C4-2B (cell line): ENCODE measurements around the gene ASIC2.

Experiments used
- CTCF ChIP-seq: fragments of 450-650 bp; conservative IDR thresholded peaks from 2 replicates; pipeline ENCODE4 v1.5.1; 2017; ENCODE audit warnings: mild to moderate bottlenecking
- ZFX ChIP-seq: fragments of 450-650 bp; IDR thresholded peaks from 2 replicates; pipeline ENCODE4 v1.6.1; 2017

- TF ChIP-seq CTCF (no peak), ZFX (no peak)
Measured at GRCh38 chr17:33055746-33056145, 237.3 kb downstream of the ASIC2 start.
